HCT116 (cell line): Measurements from ENCODE around the gene MIP.

ENCODE experiments used
- CBX3 ChIP-seq: IDR thresholded peaks from 2 replicates; pipeline ENCODE4 v1.6.1; 2012; ENCODE audit warnings: low read depth
- CTCF ChIP-seq, 3 experiments: fragments of 200-600 bp in 1 of 3; sonication (generic) in 1 of 3; IDR thresholded peaks in 2 of 3; conservative IDR thresholded peaks in 1 of 3; 2 replicates each; pipeline ENCODE4 v1.5.1; 2012 to 2017; ENCODE audit warnings: low read depth in 2 of 3, low read length in 2 of 3, antibody characterized with exemption in 1 of 3, borderline replicate concordance in 1 of 3, control low read depth in 1 of 3, mild to moderate bottlenecking in 1 of 3, mixed read lengths in 1 of 3, mixed run types in 1 of 3, moderate library complexity in 1 of 3; ENCODE audit not compliant: insufficient read depth in 1 of 3
- ELF1 ChIP-seq: IDR thresholded peaks from 2 replicates; pipeline ENCODE4 v1.6.1; 2012; ENCODE audit warnings: low read depth, borderline replicate concordance
- EZH2 ChIP-seq: fragments of 200-600 bp; sonication (generic); IDR thresholded peaks from 2 replicates; pipeline ENCODE4 v1.6.1; 2017; ENCODE audit warnings: antibody characterized with exemption, mixed run types
- FOSL1 ChIP-seq: IDR thresholded peaks from 2 replicates; pipeline ENCODE4 v1.6.1; 2012; ENCODE audit warnings: low read depth
- MAX ChIP-seq: IDR thresholded peaks from 2 replicates; pipeline ENCODE4 v1.6.1; 2012
- POLR2A ChIP-seq: IDR thresholded peaks from 2 replicates; pipeline ENCODE4 v1.7.0; 2011; ENCODE audit warnings: borderline replicate concordance; ENCODE audit not compliant: insufficient read depth, insufficient read length; ENCODE audit errors: extremely low read depth
- POLR2AphosphoS5 ChIP-seq: IDR thresholded peaks from 2 replicates; pipeline ENCODE4 v1.6.1; 2011; ENCODE audit warnings: mild to moderate bottlenecking, low read depth, low read length, moderate library complexity
- SRF ChIP-seq: IDR thresholded peaks from 2 replicates; pipeline ENCODE4 v1.6.1; 2012; ENCODE audit warnings: low read depth
- YY1 ChIP-seq: IDR thresholded peaks from 2 replicates; pipeline ENCODE4 v1.6.1; 2011; ENCODE audit warnings: low read length, low read depth, moderate library complexity, mild to moderate bottlenecking; ENCODE audit not compliant: insufficient replicate concordance; ENCODE audit errors: extremely low read depth
- ZNF274 ChIP-seq: fragments of 200-500 bp; sonication (Bioruptor generic); IDR thresholded peaks from 2 replicates; pipeline ENCODE4 v1.6.1; 2014; ENCODE audit warnings: mild to moderate bottlenecking, low read depth, low read length, inconsistent platforms

GRCh38 chr12:56425193-56425592 lies 29.3 kb downstream of the MIP start:
- TF ChIP-seq CTCF (IDR thresholded peaks at IDR 0.05 in 2 of 3, conservative IDR thresholded peaks at IDR 0.05 in 1 of 3; ENCODE audit: borderline replicate concordance in 1 of 3, insufficient read depth in 1 of 3, low read depth in 2 of 3, low read length in 2 of 3): no peak
- no peak for TF ChIP-seq ELF1
- no peak for TF ChIP-seq POLR2A
- no peak for TF ChIP-seq CBX3
- no peak for TF ChIP-seq EZH2
- no peak for TF ChIP-seq ZNF274
- TF ChIP-seq FOSL1: no peak
- no peak for TF ChIP-seq MAX
- no peak for TF ChIP-seq POLR2AphosphoS5
- no peak for TF ChIP-seq YY1
- no peak for TF ChIP-seq SRF
